ENCODE results near the gene PCP4L1. TPM values are rescaled to one million over a fixed set of nuclear protein-coding genes. Genes with fewer than 3 reads are reported as not detected.

Gene PCP4L1
- total RNA-seq, 2 donors from 2014 or later, result 0.59 TPM; not detected in 1

DNA sequence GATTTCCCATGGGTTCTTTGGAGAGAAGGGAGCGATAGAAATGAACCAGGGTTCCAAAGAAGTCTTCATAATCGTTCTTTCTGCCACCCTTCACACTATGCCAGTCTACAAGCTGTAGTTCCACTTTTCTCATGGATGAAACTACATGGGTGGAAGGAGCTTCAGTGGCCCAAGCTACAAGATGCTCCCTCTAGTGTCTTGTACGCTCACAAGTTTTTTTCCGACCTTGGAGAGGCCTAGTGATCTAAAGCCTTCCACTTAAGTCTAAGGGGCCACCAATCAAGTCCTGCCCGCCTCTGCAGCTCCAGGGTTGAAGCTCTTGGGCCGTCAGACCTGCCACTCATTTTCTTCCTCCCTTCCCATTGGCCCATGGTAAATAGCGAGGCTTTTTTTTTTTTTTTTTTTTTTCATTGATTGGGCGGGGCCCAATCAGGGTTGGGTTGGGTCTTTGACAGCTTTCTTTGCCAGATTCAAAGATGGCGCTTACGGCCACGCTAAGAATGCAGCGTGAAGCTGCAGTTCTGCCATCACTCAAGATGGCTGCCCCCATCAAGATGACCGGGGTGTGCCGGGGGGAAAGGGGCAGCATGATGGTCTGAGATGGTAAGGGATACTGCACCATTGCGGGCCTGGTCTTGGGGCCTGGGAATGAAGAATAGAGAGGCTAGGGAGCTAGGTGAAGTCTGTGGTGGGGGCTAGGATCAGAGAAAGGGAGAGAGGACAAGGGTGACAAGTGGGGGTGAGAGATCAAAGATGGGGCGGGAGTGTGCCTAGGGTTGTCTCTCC, 32.8 kb upstream of the PCP4L1 start, which contains the start of gene TOMM40L:
TSS of gene TOMM40L (plus strand) at position 527 of the 786 bp plus-strand sequence. CDS start 430 bp downstream, outside the sequence.
- H3K4me1 ChIP-seq, result peaks cover 0 to 27% of the 10 kb centered on the region in 2 donors
- peak; percentile 97 for DNase-seq (ENCODE audit: low spot score)
- H3K27ac ChIP-seq, result peak within 1 kb of the TSS; percentile 84 to 94
- TF ChIP-seq, protein P1, sequence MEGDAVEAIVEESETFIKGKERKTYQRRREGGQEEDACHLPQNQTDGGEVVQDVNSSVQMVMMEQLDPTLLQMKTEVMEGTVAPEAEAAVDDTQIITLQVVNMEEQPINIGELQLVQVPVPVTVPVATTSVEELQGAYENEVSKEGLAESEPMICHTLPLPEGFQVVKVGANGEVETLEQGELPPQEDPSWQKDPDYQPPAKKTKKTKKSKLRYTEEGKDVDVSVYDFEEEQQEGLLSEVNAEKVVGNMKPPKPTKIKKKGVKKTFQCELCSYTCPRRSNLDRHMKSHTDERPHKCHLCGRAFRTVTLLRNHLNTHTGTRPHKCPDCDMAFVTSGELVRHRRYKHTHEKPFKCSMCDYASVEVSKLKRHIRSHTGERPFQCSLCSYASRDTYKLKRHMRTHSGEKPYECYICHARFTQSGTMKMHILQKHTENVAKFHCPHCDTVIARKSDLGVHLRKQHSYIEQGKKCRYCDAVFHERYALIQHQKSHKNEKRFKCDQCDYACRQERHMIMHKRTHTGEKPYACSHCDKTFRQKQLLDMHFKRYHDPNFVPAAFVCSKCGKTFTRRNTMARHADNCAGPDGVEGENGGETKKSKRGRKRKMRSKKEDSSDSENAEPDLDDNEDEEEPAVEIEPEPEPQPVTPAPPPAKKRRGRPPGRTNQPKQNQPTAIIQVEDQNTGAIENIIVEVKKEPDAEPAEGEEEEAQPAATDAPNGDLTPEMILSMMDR (IDR thresholded peaks at IDR 0.05), result peak in 1 of 2 donors; percentile 65
- H3K4me3 ChIP-seq, result peak within 1 kb of the TSS; percentile 62 to 80
- no peaks in the 10 kb centered on the region for H3K27me3 ChIP-seq
- peaks cover 27% of the 10 kb centered on the region for H3K36me3 ChIP-seq
- H3K9me3 ChIP-seq, result no peaks in the 10 kb centered on the region

DNA sequence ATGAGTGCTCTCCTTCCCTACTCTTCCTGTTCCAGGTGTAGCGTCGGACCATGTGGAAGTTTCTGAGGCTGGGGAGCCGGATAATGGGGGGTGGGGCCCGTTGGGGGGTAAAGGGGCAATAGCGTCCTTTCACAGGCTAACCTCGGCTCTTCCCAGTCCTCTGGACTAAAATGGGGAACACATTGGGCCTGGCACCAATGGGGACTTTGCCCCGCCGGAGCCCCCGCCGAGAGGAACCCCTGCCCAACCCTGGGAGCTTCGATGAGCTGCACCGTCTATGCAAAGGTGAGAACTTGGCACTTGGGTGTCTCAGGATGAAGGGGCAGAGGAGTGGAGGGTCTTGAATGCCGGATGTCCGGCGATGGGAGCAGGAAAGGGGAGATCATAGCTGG, 32.2 kb upstream of the PCP4L1 start:
- H3K27ac ChIP-seq, result peak overlapping the region; percentile 84 to 94
- H3K36me3 ChIP-seq, result peaks cover 28% of the 10 kb centered on the region
- no peak for DNase-seq (ENCODE audit: low spot score)
- H3K4me3 ChIP-seq, result peak overlapping the region; percentile 62 to 80
- no peaks in the 10 kb centered on the region for H3K9me3 ChIP-seq
- TF ChIP-seq, protein P1 (IDR thresholded peaks at IDR 0.05), result no peak
- no peaks in the 10 kb centered on the region for H3K27me3 ChIP-seq
- peaks cover 0 to 27% of the 10 kb centered on the region in 2 donors for H3K4me1 ChIP-seq

- peak overlapping the region; percentile 84 to 94 for H3K27ac ChIP-seq
- H3K27me3 ChIP-seq, result no peaks in the 10 kb centered on the region
- peak overlapping the region; percentile 62 to 80 for H3K4me3 ChIP-seq
- peaks cover 28% of the 10 kb centered on the region for H3K36me3 ChIP-seq
- H3K9me3 ChIP-seq, result no peaks in the 10 kb centered on the region
- TF ChIP-seq, protein P1 (IDR thresholded peaks at IDR 0.05), result no peak
- H3K4me1 ChIP-seq, result peaks cover 0 to 27% of the 10 kb centered on the region in 2 donors
- no peak for DNase-seq (ENCODE audit: low spot score)
These were observed 31.8 kb upstream of the PCP4L1 start for GRCh38 chr1:161226759-161227158.

- Histone ChIP-seq H3K27me3 (no peaks in the 10 kb centered on the region), H3K9me3 (no peaks in the 10 kb centered on the region), H3K36me3 (peaks cover 28% of the 10 kb centered on the region), H3K4me3 (peak overlapping the region; percentile 62 to 80), H3K27ac (peak overlapping the region; percentile 84 to 94), H3K4me1 (peaks cover 0 to 27% of the 10 kb centered on the region in 2 donors)
- peak; percentile 88 for DNase-seq (ENCODE audit: low spot score)
- TF ChIP-seq, protein P1 (IDR thresholded peaks at IDR 0.05), result peak; percentile 72 to 95
These were observed 31.2 kb upstream of the PCP4L1 start for GRCh38 chr1:161227196-161227871.

GRCh38 chr1:161228032-161228431, 30.5 kb upstream of the PCP4L1 start:
- Histone ChIP-seq H3K4me3 (no peak overlapping the region), H3K4me1 (peaks cover 0 to 27% of the 10 kb centered on the region in 2 donors), H3K9me3 (no peaks in the 10 kb centered on the region), H3K27me3 (no peaks in the 10 kb centered on the region), H3K36me3 (peaks cover 28% of the 10 kb centered on the region), H3K27ac (peak overlapping the region in 1 of 2 donors; percentile 94)
- TF ChIP-seq, protein P1 (IDR thresholded peaks at IDR 0.05), result no peak
- DNase-seq (ENCODE audit: low spot score), result no peak
